Activated T-cell treated with anti-CD3 and anti-CD28 coated beads for 1 hour (primary cell): ENCODE data around the gene XPO4.

ENCODE experiments used
- DNase-seq: peaks from one replicate; pipeline ENCODE4 v3.0.0-alpha.2; 2020; ENCODE audit warnings: low read depth

The XPO4 gene

DNA sequence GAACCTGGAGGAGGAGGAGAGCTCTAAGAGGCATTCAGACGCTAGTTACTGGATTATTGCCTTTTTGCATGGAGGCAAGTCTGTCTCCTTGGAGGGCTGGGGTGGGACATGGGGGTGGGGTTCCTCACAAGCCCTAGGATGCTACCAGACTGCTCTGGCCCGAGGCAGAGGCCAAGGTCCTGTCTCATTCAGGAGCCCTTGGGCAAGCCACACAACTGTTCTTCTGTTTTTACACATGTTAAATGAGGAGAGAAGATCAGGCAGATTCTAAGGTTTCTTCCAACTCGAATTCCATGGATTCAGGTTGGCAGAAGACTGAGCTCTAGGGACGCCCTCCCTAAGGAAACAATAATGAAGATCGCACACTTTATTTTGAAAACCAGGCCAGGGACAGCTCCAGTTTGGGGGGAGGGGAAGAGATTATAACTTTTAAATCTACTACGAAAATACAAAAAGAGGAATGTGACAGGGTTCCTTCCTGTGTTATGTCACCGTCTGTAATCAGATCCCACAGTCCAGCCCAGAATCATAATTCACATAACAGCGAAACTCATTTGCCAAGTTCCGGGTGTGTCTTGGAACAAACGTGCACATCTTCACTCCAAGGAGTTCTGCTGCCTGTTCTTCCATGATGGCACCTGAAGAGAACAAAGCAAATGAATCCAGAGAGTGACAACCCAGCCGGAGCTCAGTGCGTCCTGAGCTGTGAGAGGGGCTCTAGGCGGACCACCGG lies 173.8 kb downstream of the XPO4 start:
- DNase-seq = no peak

DNA sequence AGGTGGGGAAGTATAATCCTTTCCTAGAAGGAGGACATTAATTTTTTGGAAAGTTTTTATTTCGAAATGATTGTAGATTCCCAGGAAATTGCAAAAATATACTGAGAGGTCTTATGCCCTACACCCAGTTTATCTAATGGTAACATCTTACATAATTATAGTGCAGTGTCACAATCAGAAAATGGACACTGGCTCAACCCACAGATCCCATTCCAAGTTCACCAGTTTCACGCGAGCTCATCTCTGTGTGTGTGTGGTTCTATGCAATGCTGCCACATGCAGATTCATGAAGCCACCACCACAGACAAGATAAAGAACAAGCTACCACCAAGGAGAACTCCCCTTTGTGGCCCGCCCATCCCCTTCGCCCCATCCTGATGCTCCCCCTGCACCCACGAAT lies 174.7 kb downstream of the XPO4 start:
- DNase-seq = no peak
